GM21381 (cell line): Measurements from ENCODE around the gene CD33.
"Not testable (repeated sequence)": the region's sequence is repeated elsewhere in the genome, so short reads cannot be mapped to it uniquely, and the experiment has no call there.

ENCODE experiments used
- ATAC-seq: cut with Tn5 transposase; IDR thresholded peaks from one replicate; pipeline ENCODE4 v1.9.1; 2021; ENCODE audit warnings: mild to moderate bottlenecking, moderate library complexity; ENCODE audit not compliant: unreplicated experiment

CD33 gene

DNA sequence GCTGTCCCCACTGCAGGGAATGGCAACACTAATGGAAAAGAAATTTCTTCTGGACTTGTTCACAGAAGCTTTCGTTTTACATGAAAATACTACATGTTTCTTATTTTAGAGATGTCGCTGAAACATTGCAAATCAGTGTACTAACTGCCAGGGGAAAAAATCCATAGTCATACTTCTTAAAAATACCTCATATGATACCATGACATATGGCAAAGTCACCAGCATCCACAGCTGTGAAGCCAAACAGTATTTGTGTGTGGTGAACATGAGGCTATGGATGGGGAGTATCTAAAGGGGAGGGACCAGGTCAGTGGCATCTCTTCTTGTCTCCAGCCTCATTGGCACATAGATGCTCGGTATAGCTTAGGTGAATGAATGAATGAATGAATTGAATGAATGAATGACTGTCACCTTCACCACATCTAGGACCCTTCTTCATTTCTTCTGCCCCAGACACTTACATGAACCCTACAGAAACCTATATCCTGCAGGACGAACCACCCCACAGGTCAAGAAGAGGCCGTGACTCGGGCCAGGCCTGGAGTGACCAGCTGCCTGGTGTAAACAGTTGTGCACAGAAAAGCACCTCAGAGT is 14.6 kb upstream of the CD33 start:
- ATAC-seq = no peak

DNA sequence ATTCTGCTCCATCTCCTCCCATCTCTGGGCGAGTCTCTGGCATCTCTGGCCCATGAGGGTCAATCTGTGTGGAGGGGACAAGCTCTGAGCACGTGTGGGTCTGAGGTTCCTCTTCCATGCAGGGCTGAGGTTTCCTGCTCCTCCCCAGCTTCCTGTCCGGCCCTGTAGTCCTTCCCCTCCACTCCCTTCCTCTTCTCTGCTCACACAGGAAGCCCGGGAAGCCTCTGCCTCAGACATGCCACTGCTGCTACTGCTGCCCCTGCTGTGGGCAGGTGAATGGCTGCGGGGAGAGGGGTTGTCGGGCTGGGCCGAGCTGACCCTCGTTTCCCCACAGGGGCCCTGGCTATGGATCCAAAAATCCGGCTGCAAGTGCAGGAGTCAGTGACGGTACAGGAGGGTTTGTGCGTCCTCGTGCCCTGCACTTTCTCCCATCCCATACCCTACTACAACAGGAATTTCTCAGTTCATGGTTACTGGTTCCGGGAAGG is 14.0 kb upstream of the CD33 start:
- not testable (repeated sequence) for ATAC-seq

- no peak for ATAC-seq
Observed at GRCh38 chr19:51211833-51212232, 13.0 kb upstream of the CD33 start.

- no peak for ATAC-seq
Observed at GRCh38 chr19:51219307-51219706, 5.6 kb upstream of the CD33 start.

DNA sequence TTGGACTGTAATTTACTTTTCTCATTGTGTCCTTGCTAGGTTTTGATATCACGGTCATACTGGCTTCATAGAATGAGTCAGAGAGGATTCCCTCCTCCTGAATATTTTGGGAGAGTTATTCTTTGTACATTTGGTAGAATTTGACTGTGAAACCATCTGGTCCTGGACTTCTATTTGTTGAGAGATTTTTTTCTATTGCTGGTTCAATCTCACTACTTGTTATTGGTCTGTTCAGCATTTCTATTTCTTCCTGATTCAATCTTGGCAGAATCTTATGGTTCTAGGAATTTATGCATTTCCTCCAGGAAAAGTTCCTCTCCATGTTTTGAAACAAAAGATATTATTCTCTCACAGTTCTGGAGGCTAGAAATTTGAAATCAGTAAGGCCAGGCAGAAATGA is 4.9 kb upstream of the CD33 start:
- ATAC-seq = no peak

GRCh38 chr19:51220996-51221395 is 3.9 kb upstream of the CD33 start:
- ATAC-seq = no peak

GRCh38 chr19:51224163-51224641 is 678 bp upstream of the CD33 start:
- no peak for ATAC-seq

DNA sequence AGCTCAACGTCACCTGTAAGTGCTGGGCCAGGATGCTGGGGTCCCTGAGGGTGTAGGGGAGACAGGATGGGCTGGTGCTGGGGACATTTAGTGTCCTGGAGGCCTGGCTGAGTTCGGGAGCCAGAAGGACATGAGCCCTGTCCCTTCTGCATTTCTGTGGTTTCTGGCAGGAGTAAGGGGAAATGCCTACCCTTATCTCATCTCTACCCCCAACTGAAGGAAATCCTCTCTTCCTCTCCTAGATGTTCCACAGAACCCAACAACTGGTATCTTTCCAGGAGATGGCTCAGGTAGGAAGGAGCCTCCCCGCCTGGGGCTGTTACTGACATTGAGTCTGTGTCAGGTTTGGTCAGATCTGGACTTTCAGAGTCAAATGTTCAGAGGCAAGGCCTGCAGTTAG is 1.2 kb downstream of the CD33 start:
- ATAC-seq = no peak

DNA sequence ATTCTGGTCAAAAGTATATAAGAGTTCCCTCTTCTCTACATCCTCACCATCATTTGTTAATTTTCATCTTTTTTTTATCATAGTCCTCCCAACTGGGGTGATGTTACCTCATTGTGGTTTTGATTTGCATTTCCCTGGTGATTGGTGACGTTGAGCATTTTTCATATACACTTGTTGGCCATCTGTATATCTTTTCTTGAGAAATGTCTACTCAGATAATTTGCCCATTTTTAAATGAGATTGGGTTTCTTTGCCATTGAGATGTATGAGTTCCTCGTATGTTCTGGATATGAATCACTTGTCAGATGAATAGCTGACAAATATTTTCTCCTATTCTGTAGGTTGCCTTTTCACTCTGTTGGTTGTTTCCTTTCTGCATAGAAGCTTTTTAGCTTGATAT is 2.4 kb downstream of the CD33 start:
- no peak for ATAC-seq

DNA sequence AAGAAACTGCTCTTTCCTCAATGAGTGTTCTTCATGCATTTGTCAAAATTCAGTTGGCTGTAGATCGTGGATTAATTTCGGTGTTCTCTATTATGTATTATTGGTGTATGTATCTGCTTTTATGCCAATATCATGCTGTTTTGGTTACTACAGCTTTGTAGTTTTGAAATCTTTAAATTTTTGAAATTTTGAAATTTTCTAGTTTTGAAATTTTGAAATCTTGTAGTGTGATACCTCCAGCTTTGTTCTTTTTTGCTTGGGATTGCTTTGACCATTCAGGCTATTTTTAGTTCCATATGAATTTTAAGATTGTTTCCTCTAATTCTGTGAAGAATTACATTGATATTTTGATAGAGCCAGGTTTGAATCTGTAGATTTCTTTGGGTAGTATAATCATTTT is 3.1 kb downstream of the CD33 start:
- no peak for ATAC-seq

DNA sequence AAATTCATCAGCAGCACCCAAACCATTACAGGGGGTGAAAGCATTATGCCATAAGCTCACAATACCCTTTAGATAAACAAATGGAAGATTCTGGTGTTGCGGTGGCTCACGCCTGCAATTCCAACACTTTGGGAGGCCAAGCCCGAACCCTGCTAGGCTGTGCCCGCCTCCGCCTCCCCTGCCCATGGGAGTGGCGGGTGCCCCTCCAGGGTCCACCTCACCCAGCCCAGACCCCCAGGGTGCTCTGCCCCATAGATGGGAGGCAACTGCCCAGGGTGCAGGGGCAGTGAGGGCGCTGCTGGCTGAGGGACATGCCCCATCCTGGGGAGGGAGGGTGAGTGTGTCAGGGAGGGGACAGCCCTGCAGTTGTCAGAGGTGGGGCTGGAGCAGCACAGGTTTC is 16.0 kb downstream of the CD33 start:
- ATAC-seq = no peak

GRCh38 chr19:51242881-51243630 is 18.2 kb downstream of the CD33 start:
- ATAC-seq = no peak

GRCh38 chr19:51246164-51246552 is 21.3 kb downstream of the CD33 start:
- no peak for ATAC-seq

GRCh38 chr19:51247972-51248590 is 23.2 kb downstream of the CD33 start:
- ATAC-seq = no peak

- no peak for ATAC-seq
Observed at GRCh38 chr19:51250786-51251467, 26.0 kb downstream of the CD33 start, which contains the start of gene SIGLECL1. SIGLECL1 (plus strand) TSS chr19:51251080; CDS start chr19:51264073, 12,993 bp downstream.

DNA sequence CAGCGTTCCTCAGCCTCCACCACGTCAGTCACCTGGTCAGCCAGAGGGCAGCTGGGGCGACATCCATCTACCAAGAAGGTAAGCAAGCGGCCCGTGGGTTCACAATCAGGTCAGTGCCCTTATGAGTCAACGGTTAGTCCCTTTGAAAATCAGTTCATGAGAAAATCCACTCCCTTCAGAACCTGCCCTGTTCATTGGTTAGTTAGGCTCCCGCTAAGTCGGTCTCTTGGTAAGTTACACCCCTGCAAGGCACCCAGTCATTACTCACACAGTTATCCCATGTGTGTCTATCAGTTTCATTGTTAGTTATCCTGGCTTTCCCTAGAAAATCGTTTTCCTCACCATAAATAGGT is 26.6 kb downstream of the CD33 start:
- no peak for ATAC-seq

DNA sequence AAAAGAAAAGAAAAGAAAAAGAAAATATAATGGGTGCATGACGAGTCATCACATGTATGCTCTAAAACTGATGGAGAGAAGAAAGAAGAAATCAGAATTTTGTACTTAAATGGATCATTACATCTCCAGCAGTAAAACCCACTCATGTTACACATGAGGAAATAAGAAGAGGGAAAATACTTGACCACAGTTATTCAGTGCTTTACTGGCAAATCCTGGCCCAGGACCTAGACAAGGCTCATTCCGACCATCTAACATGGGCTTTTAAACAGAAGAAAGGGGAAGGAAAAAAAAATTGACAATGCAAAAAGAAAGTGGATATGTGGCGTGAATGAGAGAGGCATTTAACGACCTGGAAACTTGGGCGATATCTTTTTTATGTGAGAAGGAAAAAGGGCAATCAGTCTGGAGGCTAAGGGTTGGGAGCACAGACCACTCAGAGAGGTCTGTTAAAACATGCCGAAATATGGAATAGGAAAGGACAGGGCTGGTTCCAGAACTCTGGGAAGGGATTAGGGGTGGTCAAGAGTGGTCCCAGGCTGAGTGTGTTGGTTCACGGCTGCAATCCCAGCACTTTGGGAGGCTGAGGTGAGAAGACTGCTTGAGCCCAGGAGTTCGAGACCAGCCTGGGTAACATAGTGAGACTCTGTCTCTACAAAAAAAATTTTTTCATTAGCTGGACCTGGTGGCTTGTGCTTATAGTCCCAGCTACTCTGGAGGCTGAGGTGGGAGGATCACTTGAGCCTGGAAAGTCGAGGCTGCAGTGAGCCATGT is 27.6 kb downstream of the CD33 start:
- ATAC-seq = no peak

- no peak for ATAC-seq
Observed at GRCh38 chr19:51253088-51253806, 28.4 kb downstream of the CD33 start.

GRCh38 chr19:51256155-51256625 is 31.3 kb downstream of the CD33 start:
- ATAC-seq = no peak

- no peak for ATAC-seq
Observed at GRCh38 chr19:51257471-51257870, 32.6 kb downstream of the CD33 start.
